K562 (cell line): ENCODE results near the gene MKNK1. TPM values are rescaled to one million over a fixed set of nuclear protein-coding genes. Genes with fewer than 3 reads are reported as not detected.

Source experiments
- CHCHD3 ChIP-seq: fragments of 250-450 bp; sonication (Bioruptor Pico); IDR thresholded peaks from 2 replicates; pipeline ENCODE4 v2.1.2; 2022; ENCODE audit warnings: mild to moderate bottlenecking
- GABPA ChIP-seq: fragments of 200-800 bp; sonication (Bioruptor generic); conservative IDR thresholded peaks from 2 replicates; pipeline ENCODE4 v1.6.1; 2016; ENCODE audit warnings: low read depth, missing genetic modification characterization, missing compliant biosample characterization
- HMGN3 ChIP-seq: IDR thresholded peaks from 2 replicates; pipeline ENCODE4 v1.6.1; 2011; ENCODE audit warnings: borderline replicate concordance, low read depth, mild to moderate bottlenecking, mixed read lengths, low read length; ENCODE audit not compliant: insufficient read length; ENCODE audit errors: extremely low read depth
- HNRNPK ChIP-seq: fragments of 200-400 bp; formaldehyde crosslinking; IDR thresholded peaks from one replicate; pipeline ENCODE4 v1.6.1; 2018; ENCODE audit warnings: mild to moderate bottlenecking, low read depth, low read length; ENCODE audit not compliant: poor library complexity, severe bottlenecking
- JUND ChIP-seq, 2 experiments: IDR thresholded peaks; 2 replicates in 1 of 2; 3 replicates in 1 of 2; pipeline ENCODE4 v1.6.1; 2011; ENCODE audit warnings: borderline replicate concordance in 2 of 2, low read depth in 2 of 2, low read length in 2 of 2, improper control_type of control experiment in 1 of 2, missing biosample characterization in 1 of 2, missing genetic modification characterization in 1 of 2, missing genetic modification reagents in 1 of 2
- NCOA2 ChIP-seq, 2 experiments: fragments of 450-650 bp; IDR thresholded peaks; 2 replicates each; pipeline ENCODE4 v1.6.1; 2018; ENCODE audit warnings: mild to moderate bottlenecking in 2 of 2, moderate library complexity in 1 of 2; ENCODE audit not compliant: partially characterized antibody in 2 of 2
- NELFE ChIP-seq: IDR thresholded peaks from 2 replicates; pipeline ENCODE4 v1.6.1; 2011; ENCODE audit warnings: mild to moderate bottlenecking; ENCODE audit not compliant: insufficient read depth, insufficient read length
- NFYB ChIP-seq: IDR thresholded peaks from 2 replicates; pipeline ENCODE4 v1.6.1; 2011; ENCODE audit warnings: mild to moderate bottlenecking, moderate library complexity; ENCODE audit not compliant: insufficient read length; ENCODE audit errors: extremely low read depth
- PHTF2 ChIP-seq: fragments of 250-450 bp; sonication (Bioruptor Pico); IDR thresholded peaks from 2 replicates; pipeline ENCODE4 v1.5.0; 2021; ENCODE audit warnings: mild to moderate bottlenecking
- PTRF ChIP-seq: fragments of 450-650 bp; IDR thresholded peaks from 2 replicates; pipeline ENCODE4 v1.6.1; 2016; ENCODE audit warnings: mild to moderate bottlenecking, missing genetic modification characterization, missing compliant biosample characterization
- RBM39 ChIP-seq: fragments of 200-400 bp; formaldehyde crosslinking; optimal IDR thresholded peaks from 2 replicates; pipeline ENCODE3; 2018; ENCODE audit warnings: low read depth, low read length
- SIN3A ChIP-seq, 2 experiments: fragments of 150-350 bp in 1 of 2; IDR thresholded peaks; 2 replicates each; pipeline ENCODE4 v1.6.1; 2011 to 2016; ENCODE audit warnings: borderline replicate concordance in 2 of 2, low read depth in 2 of 2, low read length in 2 of 2, mild to moderate bottlenecking in 2 of 2, moderate library complexity in 2 of 2; ENCODE audit not compliant: control insufficient read depth in 1 of 2
- ZNF184 ChIP-seq: sonication (generic); formaldehyde crosslinking; IDR thresholded peaks from 2 replicates; pipeline ENCODE4 v1.5.0; 2020; ENCODE audit warnings: missing genetic modification reagents
- ZNF584 ChIP-seq: fragments of 200-800 bp; sonication (Bioruptor generic); IDR thresholded peaks from 2 replicates; pipeline ENCODE4 v1.6.1; 2016; ENCODE audit warnings: low read depth, mild to moderate bottlenecking, missing genetic modification characterization, missing compliant biosample characterization
- polyA plus RNA-seq, 8 experiments: library from polyadenylated mRNA; depleted of rRNA in 4 of 8; stranded (reverse) in 5 of 8; unstranded in 3 of 8; fragments of >200 nt; fragmentation: Nextera tagmentation in 2 of 8; fragmentation: Illumina TruSeq in 1 of 8; extraction: Ambion mirVana in 2 of 8; extraction: Trizol in 1 of 8; gene quantifications; 2 replicates each; pipeline versions ENCODE4 v1.2.1 to v1.2.3, GENCODE V29; 2011 to 2014; ENCODE audit warnings: inconsistent platforms in 1 of 8, missing spikeins in 1 of 8
- total RNA-seq, 7 experiments: library from RNA; depleted of rRNA in 6 of 7; stranded (reverse); fragments of >200 nt in 6 of 7; fragmentation: Illumina TruSeq in 2 of 7; extraction: Trizol in 2 of 7; gene quantifications; 2 replicates each; pipeline versions ENCODE4 v1.2.1 to v1.2.3, GENCODE V29; 2011 to 2021; ENCODE audit warnings: low replicate concordance in 1 of 7
- TF ChIP-seq, protein P1 (sequence below): sonication (generic); formaldehyde crosslinking; IDR thresholded peaks from 2 replicates; pipeline ENCODE4 v1.8.0; 2023; ENCODE audit warnings: mild to moderate bottlenecking, missing genetic modification reagents
- TF ChIP-seq, protein P2 (sequence below): fragments of 450-650 bp; formaldehyde crosslinking; IDR thresholded peaks from 2 replicates; pipeline ENCODE4 v1.4.0; 2022; ENCODE audit warnings: mild to moderate bottlenecking, moderate library complexity
- TF ChIP-seq, protein P3 (sequence below): sonication (generic); formaldehyde crosslinking; IDR thresholded peaks from 2 replicates; pipeline ENCODE4 v1.8.0; 2022; ENCODE audit warnings: missing genetic modification reagents, mild to moderate bottlenecking, borderline replicate concordance
- TF ChIP-seq, protein P4 (sequence below): fragments of 250-450 bp; sonication (Bioruptor Pico); IDR thresholded peaks from 2 replicates; pipeline ENCODE4 v1.8.0; 2022; ENCODE audit warnings: moderate library complexity, mild to moderate bottlenecking, inconsistent platforms

Gene MKNK1
- total and polyA plus RNA-seq, 9 of the 15 experiments (the other 6 are each of a cell fraction or from before 2014, with no cell fraction given): 27.7 to 51.3 (median 43.7) TPM

DNA sequence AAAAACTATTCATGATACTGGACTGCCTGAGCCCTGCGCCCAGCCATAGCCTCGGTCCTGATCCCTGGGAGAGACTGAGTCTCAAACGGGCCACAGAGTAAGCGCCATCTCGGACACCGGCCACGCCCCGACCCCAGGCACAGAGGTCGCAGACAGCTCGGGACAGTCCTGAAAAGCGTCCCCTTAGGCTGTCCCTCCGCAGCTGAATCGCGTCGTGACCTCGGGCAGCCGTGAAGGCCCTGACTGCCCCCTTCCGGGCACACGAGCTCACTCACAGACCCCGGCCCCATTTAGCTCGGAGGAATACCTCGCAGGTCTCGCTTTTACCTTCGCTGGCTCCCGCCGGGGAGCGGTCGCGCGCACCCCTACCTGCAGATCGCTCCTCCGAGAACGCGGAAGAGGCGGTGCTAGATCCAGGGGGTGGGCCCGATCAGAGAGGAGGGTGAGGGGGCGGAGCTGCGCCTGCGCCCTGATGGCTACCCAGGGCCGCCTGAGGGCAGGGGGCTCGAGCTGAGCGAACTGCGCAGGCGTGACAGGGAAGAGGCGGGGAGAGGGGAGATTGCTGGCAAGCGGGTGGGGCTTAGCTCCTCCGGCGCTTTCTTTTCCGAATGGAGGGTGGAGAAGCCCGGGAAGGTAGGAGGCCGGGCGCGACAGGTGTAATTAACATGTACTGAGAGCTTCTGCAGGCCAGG, at the start of gene MKNK1 (continued):
- TF ChIP-seq, protein P1, sequence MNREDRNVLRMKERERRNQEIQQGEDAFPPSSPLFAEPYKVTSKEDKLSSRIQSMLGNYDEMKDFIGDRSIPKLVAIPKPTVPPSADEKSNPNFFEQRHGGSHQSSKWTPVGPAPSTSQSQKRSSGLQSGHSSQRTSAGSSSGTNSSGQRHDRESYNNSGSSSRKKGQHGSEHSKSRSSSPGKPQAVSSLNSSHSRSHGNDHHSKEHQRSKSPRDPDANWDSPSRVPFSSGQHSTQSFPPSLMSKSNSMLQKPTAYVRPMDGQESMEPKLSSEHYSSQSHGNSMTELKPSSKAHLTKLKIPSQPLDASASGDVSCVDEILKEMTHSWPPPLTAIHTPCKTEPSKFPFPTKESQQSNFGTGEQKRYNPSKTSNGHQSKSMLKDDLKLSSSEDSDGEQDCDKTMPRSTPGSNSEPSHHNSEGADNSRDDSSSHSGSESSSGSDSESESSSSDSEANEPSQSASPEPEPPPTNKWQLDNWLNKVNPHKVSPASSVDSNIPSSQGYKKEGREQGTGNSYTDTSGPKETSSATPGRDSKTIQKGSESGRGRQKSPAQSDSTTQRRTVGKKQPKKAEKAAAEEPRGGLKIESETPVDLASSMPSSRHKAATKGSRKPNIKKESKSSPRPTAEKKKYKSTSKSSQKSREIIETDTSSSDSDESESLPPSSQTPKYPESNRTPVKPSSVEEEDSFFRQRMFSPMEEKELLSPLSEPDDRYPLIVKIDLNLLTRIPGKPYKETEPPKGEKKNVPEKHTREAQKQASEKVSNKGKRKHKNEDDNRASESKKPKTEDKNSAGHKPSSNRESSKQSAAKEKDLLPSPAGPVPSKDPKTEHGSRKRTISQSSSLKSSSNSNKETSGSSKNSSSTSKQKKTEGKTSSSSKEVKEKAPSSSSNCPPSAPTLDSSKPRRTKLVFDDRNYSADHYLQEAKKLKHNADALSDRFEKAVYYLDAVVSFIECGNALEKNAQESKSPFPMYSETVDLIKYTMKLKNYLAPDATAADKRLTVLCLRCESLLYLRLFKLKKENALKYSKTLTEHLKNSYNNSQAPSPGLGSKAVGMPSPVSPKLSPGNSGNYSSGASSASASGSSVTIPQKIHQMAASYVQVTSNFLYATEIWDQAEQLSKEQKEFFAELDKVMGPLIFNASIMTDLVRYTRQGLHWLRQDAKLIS (CRISPR knock-in tag): no peak
- TF ChIP-seq HNRNPK: no peak
- TF ChIP-seq, protein P2, sequence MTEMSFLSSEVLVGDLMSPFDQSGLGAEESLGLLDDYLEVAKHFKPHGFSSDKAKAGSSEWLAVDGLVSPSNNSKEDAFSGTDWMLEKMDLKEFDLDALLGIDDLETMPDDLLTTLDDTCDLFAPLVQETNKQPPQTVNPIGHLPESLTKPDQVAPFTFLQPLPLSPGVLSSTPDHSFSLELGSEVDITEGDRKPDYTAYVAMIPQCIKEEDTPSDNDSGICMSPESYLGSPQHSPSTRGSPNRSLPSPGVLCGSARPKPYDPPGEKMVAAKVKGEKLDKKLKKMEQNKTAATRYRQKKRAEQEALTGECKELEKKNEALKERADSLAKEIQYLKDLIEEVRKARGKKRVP (CRISPR knock-in tag): no peak
- TF ChIP-seq, protein P3, sequence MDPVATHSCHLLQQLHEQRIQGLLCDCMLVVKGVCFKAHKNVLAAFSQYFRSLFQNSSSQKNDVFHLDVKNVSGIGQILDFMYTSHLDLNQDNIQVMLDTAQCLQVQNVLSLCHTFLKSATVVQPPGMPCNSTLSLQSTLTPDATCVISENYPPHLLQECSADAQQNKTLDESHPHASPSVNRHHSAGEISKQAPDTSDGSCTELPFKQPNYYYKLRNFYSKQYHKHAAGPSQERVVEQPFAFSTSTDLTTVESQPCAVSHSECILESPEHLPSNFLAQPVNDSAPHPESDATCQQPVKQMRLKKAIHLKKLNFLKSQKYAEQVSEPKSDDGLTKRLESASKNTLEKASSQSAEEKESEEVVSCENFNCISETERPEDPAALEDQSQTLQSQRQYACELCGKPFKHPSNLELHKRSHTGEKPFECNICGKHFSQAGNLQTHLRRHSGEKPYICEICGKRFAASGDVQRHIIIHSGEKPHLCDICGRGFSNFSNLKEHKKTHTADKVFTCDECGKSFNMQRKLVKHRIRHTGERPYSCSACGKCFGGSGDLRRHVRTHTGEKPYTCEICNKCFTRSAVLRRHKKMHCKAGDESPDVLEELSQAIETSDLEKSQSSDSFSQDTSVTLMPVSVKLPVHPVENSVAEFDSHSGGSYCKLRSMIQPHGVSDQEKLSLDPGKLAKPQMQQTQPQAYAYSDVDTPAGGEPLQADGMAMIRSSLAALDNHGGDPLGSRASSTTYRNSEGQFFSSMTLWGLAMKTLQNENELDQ (CRISPR knock-in tag): no peak
- TF ChIP-seq, protein P4, sequence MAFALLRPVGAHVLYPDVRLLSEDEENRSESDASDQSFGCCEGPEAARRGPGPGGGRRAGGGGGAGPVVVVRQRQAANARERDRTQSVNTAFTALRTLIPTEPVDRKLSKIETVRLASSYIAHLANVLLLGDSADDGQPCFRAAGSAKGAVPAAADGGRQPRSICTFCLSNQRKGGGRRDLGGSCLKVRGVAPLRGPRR (CRISPR knock-in tag): no peak
- no peak for TF ChIP-seq NELFE
- peak; percentile 20 for TF ChIP-seq RBM39
- TF ChIP-seq CHCHD3: no peak
- no peak for TF ChIP-seq PTRF (tag)
- no peak for TF ChIP-seq NFYB
- TF ChIP-seq ZNF584 (CRISPR knock-in tag): no peak
- TF ChIP-seq SIN3A (IDR thresholded peaks at IDR 0.05; ENCODE audit: borderline replicate concordance in 2 of 2, control insufficient read depth in 1 of 2, low read depth in 2 of 2, low read length in 2 of 2): peak in 1 of 2 experiments; percentile 69; a peak in 2 of 4 replicates
- no peak for TF ChIP-seq ZNF184
- no peak for TF ChIP-seq NCOA2 (IDR thresholded peaks at IDR 0.05; ENCODE audit: partially characterized antibody in 2 of 2)
- no peak for TF ChIP-seq PHTF2
- no peak; the same call in 1 of the 2 replicates for TF ChIP-seq JUND (IDR thresholded peaks at IDR 0.05; ENCODE audit: borderline replicate concordance, low read depth, low read length)
- no peak; the same call in 2 of the 3 replicates for TF ChIP-seq JUND (tag; IDR thresholded peaks at IDR 0.05; ENCODE audit: borderline replicate concordance, low read depth, low read length)
- 0 out of 2 replicates have a peak, but pooled peaks have one; percentile 43 for TF ChIP-seq GABPA (tag)
- peak; percentile 79 for TF ChIP-seq HMGN3
